SK-N-SH (cell line): ENCODE results near the gene ATP6V0A1. TPM values are rescaled to one million over a fixed set of nuclear protein-coding genes. Genes with fewer than 3 reads are reported as not detected.
A peak's percentile ranks its signal among the peaks of the same experiment; 100 is the strongest.

Source experiments
- CTCF ChIA-PET: fragments of 300-600, 350-600 bp; formaldehyde crosslinking; extraction: SDS; loops from one replicate; lab custom pipeline; 2021; lab: Yijun Ruan, JAX
- POLR2A ChIA-PET: fragments of 350-600 bp; sonication (Branson Sonifier 250); formaldehyde crosslinking; extraction: SDS; loops from one replicate; lab custom pipeline; 2020; ENCODE audit warnings: antibody characterized with exemption, inconsistent platforms; lab: Yijun Ruan, JAX
- DNase-seq: peaks from one replicate; pipeline ENCODE4 v3.0.0; 2012
- H2AFZ ChIP-seq: fragments of 200-600 bp; sonication (generic); 2 replicates; pipeline ENCODE4 v1.8.1; 2016; ENCODE audit warnings: antibody characterized with exemption, mild to moderate bottlenecking, low read depth
- H3F3A ChIP-seq: fragments of 200-600 bp; sonication (generic); replicated peaks from 2 replicates; pipeline ENCODE3; 2016; ENCODE audit warnings: antibody characterized with exemption, mild to moderate bottlenecking; ENCODE audit not compliant: insufficient read depth
- H3K27ac ChIP-seq, 2 experiments: fragments of 200-500 bp in 1 of 2; fragments of 200-600 bp in 1 of 2; sonication (Bioruptor generic) in 1 of 2; sonication (generic), shearing (Covaris generic) in 1 of 2; 2 replicates each; pipeline versions ENCODE4 v1.5.1 to v1.6.1; 2014 to 2016; ENCODE audit warnings: low read depth in 2 of 2, inconsistent platforms in 1 of 2, low read length in 1 of 2, mild to moderate bottlenecking in 1 of 2, mixed read lengths in 1 of 2
- H3K27me3 ChIP-seq: fragments of 200-600 bp; sonication (generic), shearing (Covaris generic); 2 replicates; pipeline ENCODE4 v1.6.1; 2016; ENCODE audit warnings: mixed run types; ENCODE audit not compliant: insufficient read depth
- H3K36me3 ChIP-seq, 2 experiments: fragments of 200-500 bp in 1 of 2; fragments of 200-600 bp in 1 of 2; sonication (Bioruptor generic) in 1 of 2; sonication (generic) in 1 of 2; replicated peaks in 1 of 2; 2 replicates each; pipeline versions ENCODE3 to v1.5.1; 2014 to 2016; ENCODE audit warnings: low read length in 1 of 2, mild to moderate bottlenecking in 1 of 2; ENCODE audit not compliant: insufficient read depth in 2 of 2, control insufficient read depth in 1 of 2
- H3K4me1 ChIP-seq, 2 experiments: fragments of 200-500 bp in 1 of 2; fragments of 200-600 bp in 1 of 2; sonication (Bioruptor generic) in 1 of 2; sonication (generic), shearing (Covaris generic) in 1 of 2; 2 replicates each; pipeline versions ENCODE4 v1.5.1 to v1.6.1; 2014 to 2016; ENCODE audit warnings: low read depth in 1 of 2, low read length in 1 of 2, mixed run types in 1 of 2; ENCODE audit not compliant: insufficient read depth in 2 of 2, control insufficient read depth in 1 of 2
- H3K4me2 ChIP-seq: fragments of 200-600 bp; sonication (generic), shearing (Covaris generic); 2 replicates; pipeline ENCODE4 v1.6.1; 2017; ENCODE audit warnings: mixed run types
- H3K4me3 ChIP-seq, 2 experiments: fragments of 200-500 bp in 1 of 2; fragments of 200-600 bp in 1 of 2; sonication (Bioruptor generic) in 1 of 2; sonication (generic), shearing (Covaris generic) in 1 of 2; 2 replicates each; pipeline versions ENCODE4 v1.5.1 to v1.8.1; 2014 to 2016; ENCODE audit warnings: low read depth in 2 of 2, inconsistent platforms in 1 of 2, low read length in 1 of 2, mild to moderate bottlenecking in 1 of 2, mixed read lengths in 1 of 2, moderate library complexity in 1 of 2
- H3K79me2 ChIP-seq: fragments of 200-600 bp; sonication (generic); 2 replicates; pipeline ENCODE4 v1.8.1; 2017; ENCODE audit warnings: mild to moderate bottlenecking; ENCODE audit not compliant: insufficient read depth
- H3K9ac ChIP-seq: fragments of 200-600 bp; sonication (generic); 2 replicates; pipeline ENCODE4 v1.6.1; 2017; ENCODE audit warnings: mixed run types
- H3K9me2 ChIP-seq: fragments of 200-600 bp; sonication (generic); 2 replicates; pipeline ENCODE4 v1.6.1; 2017; ENCODE audit warnings: mixed run types
- H3K9me3 ChIP-seq: fragments of 200-600 bp; sonication (generic); 2 replicates; pipeline ENCODE4 v1.6.1; 2017; ENCODE audit warnings: mixed run types, mild to moderate bottlenecking, moderate library complexity
- H4K20me1 ChIP-seq: fragments of 200-600 bp; sonication (generic); 2 replicates; pipeline ENCODE4 v1.6.1; 2017; ENCODE audit warnings: mild to moderate bottlenecking, mixed run types; ENCODE audit not compliant: insufficient read depth
- EP300 ChIP-seq, 2 experiments: IDR thresholded peaks; 2 replicates each; pipeline versions ENCODE4 v1.4.0 to v1.6.1; 2012; ENCODE audit warnings: borderline replicate concordance in 1 of 2, low read depth in 1 of 2, low read length in 1 of 2
- EZH2phosphoT487 ChIP-seq: fragments of 200-600 bp; sonication (generic); IDR thresholded peaks from 2 replicates; pipeline ENCODE4 v1.6.1; 2017; ENCODE audit warnings: low read depth, mixed run types, mild to moderate bottlenecking, antibody characterized with exemption, moderate library complexity, borderline replicate concordance
- GABPA ChIP-seq: IDR thresholded peaks from 2 replicates; pipeline ENCODE4 v1.4.0; 2012; ENCODE audit warnings: low read depth, mild to moderate bottlenecking
- GATA2 ChIP-seq: sonication (generic); formaldehyde crosslinking; IDR thresholded peaks from 2 replicates; pipeline ENCODE4 v1.5.0; 2020; ENCODE audit warnings: mild to moderate bottlenecking, missing genetic modification reagents
- JUND ChIP-seq: IDR thresholded peaks from 2 replicates; pipeline ENCODE4 v1.4.0; 2012
- MAX ChIP-seq: IDR thresholded peaks from 2 replicates; pipeline ENCODE4 v1.4.0; 2012; ENCODE audit warnings: low read depth
- MEF2A ChIP-seq: IDR thresholded peaks from 2 replicates; pipeline ENCODE4 v1.4.0; 2012; ENCODE audit warnings: low read depth, borderline replicate concordance
- MXI1 ChIP-seq: IDR thresholded peaks from 2 replicates; pipeline ENCODE4 v1.6.1; 2012; ENCODE audit warnings: mild to moderate bottlenecking, low read depth, low read length, improper control_type of control experiment
- NRF1 ChIP-seq: IDR thresholded peaks from 2 replicates; pipeline ENCODE4 v1.6.1; 2012; ENCODE audit warnings: low read depth, mild to moderate bottlenecking, low read length
- PBX3 ChIP-seq: IDR thresholded peaks from 2 replicates; pipeline ENCODE4; 2012
- POLR2AphosphoS5 ChIP-seq: IDR thresholded peaks from 2 replicates; pipeline ENCODE4 v1.6.1; 2012; ENCODE audit warnings: low read depth, low read length
- RAD21 ChIP-seq: IDR thresholded peaks from 2 replicates; pipeline ENCODE4 v1.6.1; 2012; ENCODE audit warnings: mild to moderate bottlenecking, low read length
- SIN3A ChIP-seq: IDR thresholded peaks from 2 replicates; pipeline ENCODE4 v1.6.1; 2012; ENCODE audit warnings: low read depth, mild to moderate bottlenecking, low read length, moderate library complexity, borderline replicate concordance
- SMC3 ChIP-seq: IDR thresholded peaks from 2 replicates; pipeline ENCODE4 v1.6.1; 2012; ENCODE audit warnings: low read depth, low read length, improper control_type of control experiment
- YY1 ChIP-seq: IDR thresholded peaks from 2 replicates; pipeline ENCODE4 v1.4.0; 2012; ENCODE audit warnings: low read depth, mild to moderate bottlenecking
- WGBS: methylation state at CpG from one replicate; pipeline ENCODE4 v1.1.6; 2017; ENCODE audit warnings: low lambda C conversion rate; 5-methylcytosine and 5-hydroxymethylcytosine counted together
- polyA plus RNA-seq, 3 experiments: library from polyadenylated mRNA; depleted of rRNA; stranded (reverse); fragments of >200 nt; gene quantifications; 2 replicates each; pipeline ENCODE4 v1.2.3, GENCODE V29; 2012

ATP6V0A1 gene
- polyA plus RNA-seq, 1 of the 3 experiments (the other 2 are of a cell fraction), result 31.7 TPM

- H3K79me2 ChIP-seq, result peaks cover 22% of the 10 kb centered on the region
- H3K27ac ChIP-seq, result peak overlapping the region; percentile 50 to 86; a peak in 3 of 4 replicates
- CTCF ChIA-PET, result interaction anchor here (0.6 to 2.4 kb wide), 4 partner anchors 9 to 461 kb away, joined by 3 to 18 read pairs (median 4); partner anchors contain the start of gene RPL27
- peaks cover 19% of the 10 kb centered on the region for H3F3A ChIP-seq
- H3K9ac ChIP-seq, result peak overlapping the region; percentile 70
- DNase-seq, result no peak
- H3K4me1 ChIP-seq, result peaks cover 4 to 16% of the 10 kb centered on the region in 2 experiments; a peak in 3 of 4 replicates
- peak overlapping the region; percentile 100 for H3K4me2 ChIP-seq
- POLR2A ChIA-PET, result interaction anchor here (1.0 to 3.6 kb wide), 5 partner anchors 10 to 236 kb away, joined by 3 to 17 read pairs (median 3); partner anchors contain the start of genes PLEKHH3 and VPS25
- no peaks in the 10 kb centered on the region for H3K9me3 ChIP-seq
- no peaks in the 10 kb centered on the region for H3K27me3 ChIP-seq
- 97% methylated on average over 21 of the region's 31 CpGs for WGBS
- H4K20me1 ChIP-seq, result 0 out of 2 replicates have a peak, but pooled peaks cover 4% of the 10 kb centered on the region
- H3K4me3 ChIP-seq, result peak overlapping the region; percentile 70 to 82
- H3K9me2 ChIP-seq, result no peaks in the 10 kb centered on the region
- no peak overlapping the region for H2AFZ ChIP-seq
- TF ChIP-seq NRF1, result no peak
- H3K36me3 ChIP-seq, result peaks cover 12% of the 10 kb centered on the region in 2 experiments
These were observed 78.6 kb downstream of the ATP6V0A1 start for GRCh38 chr17:42537156-42537805.

GRCh38 chr17:42537826-42538451 is 79.3 kb downstream of the ATP6V0A1 start:
- peak overlapping the region; percentile 100; the same call in 1 of the 2 replicates for H3K4me2 ChIP-seq
- no peak for DNase-seq
- peaks cover 4 to 16% of the 10 kb centered on the region in 2 experiments; a peak in 3 of 4 replicates for H3K4me1 ChIP-seq
- peaks cover 12 to 14% of the 10 kb centered on the region in 2 experiments for H3K36me3 ChIP-seq
- H3K9ac ChIP-seq, result no peak overlapping the region
- 0 out of 2 replicates have a peak, but pooled peaks cover 4% of the 10 kb centered on the region for H4K20me1 ChIP-seq
- H3K27ac ChIP-seq, result no peak overlapping the region
- ChIA-PET CTCF (interaction anchor here (1.5 kb wide), 1 partner anchor 132 kb away, joined by 4 read pairs; no protein-coding TSS in a partner anchor), POLR2A (interaction anchor here (1.6 to 3.6 kb wide), 2 partner anchors 9 to 16 kb away, joined by 3 to 17 read pairs; no protein-coding TSS in a partner anchor)
- TF ChIP-seq GATA2 (no peak), EZH2phosphoT487 (no peak), GABPA (no peak), MAX (no peak), SMC3 (no peak), EP300 (IDR thresholded peaks at IDR 0.05; ENCODE audit: borderline replicate concordance in 1 of 2, low read depth in 1 of 2, low read length in 1 of 2) (no peak), JUND (no peak), YY1 (no peak), RAD21 (no peak), MXI1 (no peak), POLR2AphosphoS5 (no peak), PBX3 (no peak), MEF2A (no peak), SIN3A (no peak)
- peaks cover 22% of the 10 kb centered on the region for H3K79me2 ChIP-seq
- H2AFZ ChIP-seq, result no peak overlapping the region
- 100% methylated on average over 5 of the region's 5 CpGs for WGBS
- H3F3A ChIP-seq, result peaks cover 19% of the 10 kb centered on the region
- no peaks in the 10 kb centered on the region for H3K9me2 ChIP-seq
- no peak overlapping the region for H3K4me3 ChIP-seq
- no peaks in the 10 kb centered on the region for H3K27me3 ChIP-seq
- no peaks in the 10 kb centered on the region for H3K9me3 ChIP-seq
